ENCODE measurements around the gene SUMO3. TPM values are rescaled to one million over a fixed set of nuclear protein-coding genes. Genes with fewer than 3 reads are reported as not detected.

SUMO3 gene
- total and polyA plus RNA-seq, 2 of the 13 experiments (the other 11 are each of a cell fraction or from before 2014, with no cell fraction given), result 51.4 to 92.4 TPM

DNA sequence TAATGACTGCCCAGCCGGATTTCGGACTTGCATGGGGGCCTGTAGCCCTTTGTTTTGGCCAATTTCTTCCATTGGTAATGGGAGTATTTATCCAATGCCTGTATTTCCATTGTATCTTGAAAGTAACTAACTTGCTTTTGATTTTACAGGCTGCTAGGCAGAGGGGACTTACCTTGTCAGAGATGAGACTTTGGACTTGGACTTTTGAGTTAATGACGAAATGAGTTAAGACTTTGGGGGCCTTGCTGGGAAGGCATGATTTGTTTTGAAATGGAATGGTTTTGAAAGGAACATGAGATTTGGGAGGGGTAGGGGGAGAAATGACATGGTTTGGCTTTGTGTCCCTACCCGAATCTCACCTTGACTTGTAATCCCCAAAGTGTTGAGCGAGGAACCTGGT, 25.9 kb downstream of the SUMO3 start:
- in situ Hi-C loops (cut with HindIII; ENCODE audit: extremely low pct_ligation_motif_present, low pct_unique_long_range_greater_than_20kb), result no loop called here
- BruUV-seq (replicated peaks), result no TSS peak
- H3K4me1 ChIP-seq (ENCODE audit: insufficient read depth, low read length), result peaks cover 48% of the 10 kb centered on the region
- no peak overlapping the region for H2AFZ ChIP-seq (ENCODE audit: low read length)
- FAIRE-seq (peak; percentile 4), ATAC-seq (no peak), DNase-seq (ENCODE audit: low spot score) (peak; percentile 20)
- H3K4me2 ChIP-seq (ENCODE audit: low read depth, low read length), result peak overlapping the region; percentile 23; the same call in 1 of the 2 replicates
- POLR2A ChIA-PET, result no interaction called here
- H3K79me2 ChIP-seq (ENCODE audit: insufficient read depth, low read length), result peaks cover 70% of the 10 kb centered on the region
- TF ChIP-seq ISL2 (CRISPR knock-in tag; IDR thresholded peaks at IDR 0.05) (no peak), POGZ (CRISPR knock-in tag; IDR thresholded peaks at IDR 0.05) (0 out of 2 replicates have a peak, but pooled peaks have one; percentile 23), STAT5B (CRISPR knock-in tag; IDR thresholded peaks at IDR 0.05) (no peak), NKX3-1 (CRISPR knock-in tag; IDR thresholded peaks at IDR 0.05) (no peak), HNF4A (CRISPR knock-in tag; IDR thresholded peaks at IDR 0.05) (peak; percentile 66), ZNF558 (CRISPR knock-in tag; IDR thresholded peaks at IDR 0.05; ENCODE audit: borderline replicate concordance) (no peak)
- intact Hi-C loops (cut with micrococcal nuclease; ENCODE audit: unreplicated experiment), result loop anchor here (2.0 kb wide), 2 partner anchors 173 to 277 kb away; no protein-coding TSS in a partner anchor
- H3K27me3 ChIP-seq (ENCODE audit: control insufficient read depth in 1 of 2, insufficient read depth in 2 of 2, low read length in 2 of 2), result no peaks in the 10 kb centered on the region
- peaks cover 0 to 21% of the 10 kb centered on the region in 2 experiments; a peak in 3 of 5 replicates for H3K36me3 ChIP-seq (replicated peaks in 1 of 2; ENCODE audit: control insufficient read depth in 1 of 2, insufficient read depth in 2 of 2, low read length in 2 of 2)
- no peak overlapping the region for H3K27ac ChIP-seq (ENCODE audit: extremely low read length, insufficient read depth, low read length)
- 84% methylated on average over 5 of the region's 5 CpGs for WGBS (ENCODE audit: low lambda C conversion rate)
- H3K9ac ChIP-seq (ENCODE audit: insufficient read depth, low read depth, low read length), result no peak overlapping the region
- H4K20me1 ChIP-seq (ENCODE audit: insufficient read depth, low read length), result peaks cover 9% of the 10 kb centered on the region
- no peaks in the 10 kb centered on the region for H3K9me3 ChIP-seq (ENCODE audit: low read length)
- CTCF ChIA-PET (ENCODE audit: low intra/inter-chr PET ratio, low total read pairs), result no interaction called here
- H3K4me3 ChIP-seq (replicated peaks in 1 of 3; ENCODE audit: insufficient read depth in 1 of 3, low read depth in 2 of 3, low read length in 3 of 3), result no peak overlapping the region

DNA sequence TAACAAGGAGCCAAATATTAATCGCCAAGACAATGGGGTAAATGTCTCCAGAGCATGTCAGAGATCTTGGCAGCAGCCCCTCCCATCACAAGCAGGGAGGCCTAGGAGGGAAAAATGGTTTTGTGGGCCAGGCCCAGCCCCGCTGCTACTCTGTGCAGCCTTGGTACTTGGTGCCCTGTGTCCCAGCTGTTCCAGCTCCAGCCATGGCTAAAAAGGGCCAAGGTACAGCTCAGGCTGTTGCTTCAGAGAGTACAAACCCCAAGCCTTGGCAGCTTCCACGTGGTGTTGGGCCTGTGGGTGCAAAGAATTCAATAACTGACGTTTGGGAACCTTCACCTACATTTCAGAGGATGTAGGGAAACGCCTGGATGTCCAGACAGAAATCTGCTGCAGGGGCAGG, 26.6 kb downstream of the SUMO3 start:
- peaks cover 65% of the 10 kb centered on the region for H3K79me2 ChIP-seq (ENCODE audit: insufficient read depth, low read length)
- ChIA-PET POLR2A (no interaction called here), CTCF (ENCODE audit: low intra/inter-chr PET ratio, low total read pairs) (no interaction called here)
- DNase-seq (ENCODE audit: low spot score) (no peak), ATAC-seq (no peak), FAIRE-seq (no peak)
- no peak overlapping the region for H3K27ac ChIP-seq (ENCODE audit: extremely low read length, insufficient read depth, low read length)
- peaks cover 9% of the 10 kb centered on the region for H4K20me1 ChIP-seq (ENCODE audit: insufficient read depth, low read length)
- H3K27me3 ChIP-seq (ENCODE audit: control insufficient read depth in 1 of 2, insufficient read depth in 2 of 2, low read length in 2 of 2), result no peaks in the 10 kb centered on the region
- intact Hi-C loops (cut with micrococcal nuclease; ENCODE audit: unreplicated experiment) (no loop called here), in situ Hi-C loops (cut with HindIII; ENCODE audit: extremely low pct_ligation_motif_present, low pct_unique_long_range_greater_than_20kb) (no loop called here)
- H3K4me2 ChIP-seq (ENCODE audit: low read depth, low read length), result no peak overlapping the region
- 100% methylated on average over 3 of the region's 5 CpGs for WGBS (ENCODE audit: low lambda C conversion rate)
- H3K4me3 ChIP-seq (replicated peaks in 1 of 3; ENCODE audit: insufficient read depth in 1 of 3, low read depth in 2 of 3, low read length in 3 of 3), result no peak overlapping the region
- H3K9ac ChIP-seq (ENCODE audit: insufficient read depth, low read depth, low read length), result no peak overlapping the region
- H3K36me3 ChIP-seq (replicated peaks in 1 of 2; ENCODE audit: control insufficient read depth in 1 of 2, insufficient read depth in 2 of 2, low read length in 2 of 2), result peaks cover 0 to 21% of the 10 kb centered on the region in 2 experiments; a peak in 3 of 5 replicates
- TF ChIP-seq XRCC5 (optimal IDR thresholded peaks at IDR 0.05; ENCODE audit: low read length) (no peak), ZNF225 (CRISPR knock-in tag; IDR thresholded peaks at IDR 0.05) (no peak), ZNF619 (CRISPR knock-in tag; IDR thresholded peaks at IDR 0.05) (no peak), DPF2 (CRISPR knock-in tag; IDR thresholded peaks at IDR 0.05; ENCODE audit: borderline replicate concordance, low read depth) (no peak), ZNF569 (CRISPR knock-in tag; IDR thresholded peaks at IDR 0.05; ENCODE audit: borderline replicate concordance) (no peak), ZNF101 (CRISPR knock-in tag; IDR thresholded peaks at IDR 0.05; ENCODE audit: borderline replicate concordance, low read depth) (no peak), MBD4 (IDR thresholded peaks at IDR 0.05; ENCODE audit: borderline replicate concordance, low read length) (no peak), ZNF205 (CRISPR knock-in tag; IDR thresholded peaks at IDR 0.05) (no peak), RFXANK (CRISPR knock-in tag; IDR thresholded peaks at IDR 0.05) (no peak)
- TF ChIP-seq, protein P1, sequence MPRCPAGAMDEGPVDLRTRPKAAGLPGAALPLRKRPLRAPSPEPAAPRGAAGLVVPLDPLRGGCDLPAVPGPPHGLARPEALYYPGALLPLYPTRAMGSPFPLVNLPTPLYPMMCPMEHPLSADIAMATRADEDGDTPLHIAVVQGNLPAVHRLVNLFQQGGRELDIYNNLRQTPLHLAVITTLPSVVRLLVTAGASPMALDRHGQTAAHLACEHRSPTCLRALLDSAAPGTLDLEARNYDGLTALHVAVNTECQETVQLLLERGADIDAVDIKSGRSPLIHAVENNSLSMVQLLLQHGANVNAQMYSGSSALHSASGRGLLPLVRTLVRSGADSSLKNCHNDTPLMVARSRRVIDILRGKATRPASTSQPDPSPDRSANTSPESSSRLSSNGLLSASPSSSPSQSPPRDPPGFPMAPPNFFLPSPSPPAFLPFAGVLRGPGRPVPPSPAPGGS (CRISPR knock-in tag; IDR thresholded peaks at IDR 0.05), result no peak
- TF ChIP-seq, protein P2, sequence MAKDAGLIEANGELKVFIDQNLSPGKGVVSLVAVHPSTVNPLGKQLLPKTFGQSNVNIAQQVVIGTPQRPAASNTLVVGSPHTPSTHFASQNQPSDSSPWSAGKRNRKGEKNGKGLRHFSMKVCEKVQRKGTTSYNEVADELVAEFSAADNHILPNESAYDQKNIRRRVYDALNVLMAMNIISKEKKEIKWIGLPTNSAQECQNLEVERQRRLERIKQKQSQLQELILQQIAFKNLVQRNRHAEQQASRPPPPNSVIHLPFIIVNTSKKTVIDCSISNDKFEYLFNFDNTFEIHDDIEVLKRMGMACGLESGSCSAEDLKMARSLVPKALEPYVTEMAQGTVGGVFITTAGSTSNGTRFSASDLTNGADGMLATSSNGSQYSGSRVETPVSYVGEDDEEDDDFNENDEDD (CRISPR knock-in tag; IDR thresholded peaks at IDR 0.05; ENCODE audit: borderline replicate concordance), result no peak
- TF ChIP-seq, protein P3, sequence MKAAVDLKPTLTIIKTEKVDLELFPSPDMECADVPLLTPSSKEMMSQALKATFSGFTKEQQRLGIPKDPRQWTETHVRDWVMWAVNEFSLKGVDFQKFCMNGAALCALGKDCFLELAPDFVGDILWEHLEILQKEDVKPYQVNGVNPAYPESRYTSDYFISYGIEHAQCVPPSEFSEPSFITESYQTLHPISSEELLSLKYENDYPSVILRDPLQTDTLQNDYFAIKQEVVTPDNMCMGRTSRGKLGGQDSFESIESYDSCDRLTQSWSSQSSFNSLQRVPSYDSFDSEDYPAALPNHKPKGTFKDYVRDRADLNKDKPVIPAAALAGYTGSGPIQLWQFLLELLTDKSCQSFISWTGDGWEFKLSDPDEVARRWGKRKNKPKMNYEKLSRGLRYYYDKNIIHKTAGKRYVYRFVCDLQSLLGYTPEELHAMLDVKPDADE (CRISPR knock-in tag; IDR thresholded peaks at IDR 0.05), result no peak
- no peaks in the 10 kb centered on the region for H3K9me3 ChIP-seq (ENCODE audit: low read length)
- BruUV-seq (replicated peaks), result no TSS peak
- peaks cover 45% of the 10 kb centered on the region for H3K4me1 ChIP-seq (ENCODE audit: insufficient read depth, low read length)
- no peak overlapping the region for H2AFZ ChIP-seq (ENCODE audit: low read length)
